ENCODE data around the gene RCCD1.

RCCD1 gene

GRCh38 chr15:90959894-90960293 lies 5.2 kb downstream of the RCCD1 start:
- no peaks in the 10 kb centered on the region for H3K27me3 ChIP-seq (ENCODE audit: control insufficient read depth, insufficient read depth, low read length)
- H3K27ac ChIP-seq: no peak overlapping the region
- H3K4me2 ChIP-seq (ENCODE audit: low read length): no peak overlapping the region
- no peak overlapping the region for H3K9ac ChIP-seq
- TF ChIP-seq, protein P1, sequence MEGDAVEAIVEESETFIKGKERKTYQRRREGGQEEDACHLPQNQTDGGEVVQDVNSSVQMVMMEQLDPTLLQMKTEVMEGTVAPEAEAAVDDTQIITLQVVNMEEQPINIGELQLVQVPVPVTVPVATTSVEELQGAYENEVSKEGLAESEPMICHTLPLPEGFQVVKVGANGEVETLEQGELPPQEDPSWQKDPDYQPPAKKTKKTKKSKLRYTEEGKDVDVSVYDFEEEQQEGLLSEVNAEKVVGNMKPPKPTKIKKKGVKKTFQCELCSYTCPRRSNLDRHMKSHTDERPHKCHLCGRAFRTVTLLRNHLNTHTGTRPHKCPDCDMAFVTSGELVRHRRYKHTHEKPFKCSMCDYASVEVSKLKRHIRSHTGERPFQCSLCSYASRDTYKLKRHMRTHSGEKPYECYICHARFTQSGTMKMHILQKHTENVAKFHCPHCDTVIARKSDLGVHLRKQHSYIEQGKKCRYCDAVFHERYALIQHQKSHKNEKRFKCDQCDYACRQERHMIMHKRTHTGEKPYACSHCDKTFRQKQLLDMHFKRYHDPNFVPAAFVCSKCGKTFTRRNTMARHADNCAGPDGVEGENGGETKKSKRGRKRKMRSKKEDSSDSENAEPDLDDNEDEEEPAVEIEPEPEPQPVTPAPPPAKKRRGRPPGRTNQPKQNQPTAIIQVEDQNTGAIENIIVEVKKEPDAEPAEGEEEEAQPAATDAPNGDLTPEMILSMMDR (IDR thresholded peaks at IDR 0.05): no peak
- H2AFZ ChIP-seq: no peak overlapping the region
- no peaks in the 10 kb centered on the region for H3K9me3 ChIP-seq (ENCODE audit: control insufficient read depth, low read length)
- no peaks in the 10 kb centered on the region for H3K79me2 ChIP-seq
- H3K36me3 ChIP-seq (ENCODE audit: control insufficient read depth, insufficient read depth, low read length): no peaks in the 10 kb centered on the region
- peaks cover 2% of the 10 kb centered on the region for H3K4me1 ChIP-seq
- no peak overlapping the region for H3K4me3 ChIP-seq (ENCODE audit: low read depth, low read length)

DNA sequence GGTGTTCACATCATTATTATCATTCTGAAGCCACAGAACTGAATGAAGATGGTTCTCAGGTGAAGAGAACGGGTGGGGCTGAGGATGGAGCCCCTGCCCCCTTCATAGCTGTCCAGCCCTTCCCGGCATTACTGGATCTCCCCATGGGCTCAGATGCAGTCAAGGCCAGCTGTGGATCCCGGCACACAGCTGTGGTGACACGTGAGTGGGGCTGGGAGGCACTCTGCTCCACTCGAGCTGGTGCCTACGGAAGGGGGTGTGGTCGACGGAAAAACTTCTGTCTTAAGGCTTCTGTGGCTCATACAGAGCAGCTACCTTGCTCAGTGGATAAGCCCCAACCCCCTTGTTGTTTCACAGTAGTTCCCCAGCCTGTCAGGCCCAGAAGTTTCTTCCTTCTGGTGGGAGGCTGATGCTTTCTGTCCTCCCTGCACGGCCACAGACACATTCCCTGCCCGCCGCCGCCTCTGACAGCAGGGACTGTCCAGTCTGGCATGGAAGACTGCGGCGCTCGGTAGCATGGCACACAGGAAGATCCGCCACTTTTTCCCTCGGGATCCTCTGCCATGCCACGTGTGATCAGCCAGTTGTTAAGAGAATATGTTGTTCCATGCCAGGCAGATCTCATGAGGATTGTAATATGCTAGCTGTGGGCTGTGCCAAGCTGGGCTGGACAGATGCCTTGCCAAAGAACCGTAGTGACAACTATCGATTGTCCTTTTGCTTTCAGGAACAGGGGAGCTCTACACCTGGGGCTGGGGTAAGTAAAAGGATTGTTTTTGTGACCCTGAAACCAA lies 5.8 kb downstream of the RCCD1 start:
- TF ChIP-seq, protein P1 (IDR thresholded peaks at IDR 0.05): no peak

DNA sequence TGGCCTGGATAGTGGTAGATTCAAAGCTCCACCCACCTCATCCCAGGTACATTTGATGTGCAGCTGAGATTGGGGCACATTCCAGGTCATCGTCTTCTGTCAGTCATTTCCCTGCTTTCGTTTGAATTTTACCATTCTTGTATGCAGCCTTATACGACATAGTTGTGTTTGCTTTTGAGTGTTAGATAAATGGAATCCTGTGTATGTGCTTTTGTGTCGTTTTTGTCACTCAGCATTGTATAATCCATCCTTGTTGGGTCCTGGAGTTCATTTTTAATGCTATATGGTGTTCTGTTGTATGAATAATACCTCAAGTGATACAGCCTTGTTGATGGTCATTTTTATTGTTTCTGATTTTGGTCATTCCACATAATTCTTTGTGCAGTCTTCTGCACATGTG lies 7.3 kb downstream of the RCCD1 start:
- Histone ChIP-seq H3K4me2 (ENCODE audit: low read length) (no peak overlapping the region), H3K79me2 (no peaks in the 10 kb centered on the region), H3K9me3 (ENCODE audit: control insufficient read depth, low read length) (no peaks in the 10 kb centered on the region), H3K4me3 (ENCODE audit: low read depth, low read length) (no peak overlapping the region), H3K9ac (no peak overlapping the region), H3K36me3 (ENCODE audit: control insufficient read depth, insufficient read depth, low read length) (no peaks in the 10 kb centered on the region), H3K27me3 (ENCODE audit: control insufficient read depth, insufficient read depth, low read length) (no peaks in the 10 kb centered on the region), H3K27ac (no peak overlapping the region), H3K4me1 (peaks cover 2% of the 10 kb centered on the region), H2AFZ (no peak overlapping the region)
- TF ChIP-seq, protein P1 (IDR thresholded peaks at IDR 0.05): no peak

More for the DNA sequence above, 5.8 kb downstream of the RCCD1 start:
- Histone ChIP-seq H3K4me1 (peaks cover 2% of the 10 kb centered on the region), H3K9me3 (ENCODE audit: control insufficient read depth, low read length) (no peaks in the 10 kb centered on the region), H2AFZ (no peak overlapping the region), H3K9ac (no peak overlapping the region), H3K4me3 (ENCODE audit: low read depth, low read length) (no peak overlapping the region), H3K79me2 (no peaks in the 10 kb centered on the region), H3K4me2 (ENCODE audit: low read length) (no peak overlapping the region), H3K27ac (no peak overlapping the region), H3K27me3 (ENCODE audit: control insufficient read depth, insufficient read depth, low read length) (no peaks in the 10 kb centered on the region), H3K36me3 (ENCODE audit: control insufficient read depth, insufficient read depth, low read length) (no peaks in the 10 kb centered on the region)

DNA sequence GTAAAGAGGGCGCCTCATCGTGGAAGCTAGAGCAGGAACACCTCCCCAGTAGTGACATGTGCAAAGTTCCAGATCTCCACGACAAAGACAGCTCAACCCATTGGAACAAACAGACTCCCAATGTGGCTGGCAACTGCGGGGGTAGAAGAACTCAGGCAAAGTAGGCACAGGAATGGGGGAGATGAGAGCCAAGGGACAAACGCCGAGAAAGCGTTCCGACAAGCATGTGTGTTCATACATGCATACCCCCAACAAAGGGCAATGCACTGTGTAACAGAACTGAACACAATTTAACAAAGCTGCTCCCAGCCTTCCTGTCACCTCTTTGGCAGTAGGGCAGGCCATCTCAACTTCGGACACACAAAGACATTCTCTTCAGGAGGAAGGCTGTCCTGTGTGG lies 11.6 kb downstream of the RCCD1 start:
- no peaks in the 10 kb centered on the region for H3K27me3 ChIP-seq (ENCODE audit: control insufficient read depth, insufficient read depth, low read length)
- H3K36me3 ChIP-seq (ENCODE audit: control insufficient read depth, insufficient read depth, low read length): no peaks in the 10 kb centered on the region
- TF ChIP-seq, protein P1 (IDR thresholded peaks at IDR 0.05): no peak
- no peak overlapping the region for H2AFZ ChIP-seq
- H3K4me2 ChIP-seq (ENCODE audit: low read length): no peak overlapping the region
- H3K79me2 ChIP-seq: no peaks in the 10 kb centered on the region
- H3K4me1 ChIP-seq: no peaks in the 10 kb centered on the region
- no peaks in the 10 kb centered on the region for H3K9me3 ChIP-seq (ENCODE audit: control insufficient read depth, low read length)
- no peak overlapping the region for H3K4me3 ChIP-seq (ENCODE audit: low read depth, low read length)
- H3K9ac ChIP-seq: no peak overlapping the region
- H3K27ac ChIP-seq: no peak overlapping the region

- Histone ChIP-seq H3K36me3 (ENCODE audit: control insufficient read depth, insufficient read depth, low read length) (no peaks in the 10 kb centered on the region), H2AFZ (no peak overlapping the region), H3K4me2 (ENCODE audit: low read length) (no peak overlapping the region), H3K79me2 (no peaks in the 10 kb centered on the region), H3K27me3 (ENCODE audit: control insufficient read depth, insufficient read depth, low read length) (no peaks in the 10 kb centered on the region), H3K4me3 (ENCODE audit: low read depth, low read length) (no peak overlapping the region), H3K9ac (no peak overlapping the region), H3K9me3 (ENCODE audit: control insufficient read depth, low read length) (no peaks in the 10 kb centered on the region), H3K4me1 (no peaks in the 10 kb centered on the region), H3K27ac (no peak overlapping the region)
- TF ChIP-seq, protein P1 (IDR thresholded peaks at IDR 0.05): no peak
Observed at GRCh38 chr15:90967206-90967605, 12.5 kb downstream of the RCCD1 start.

Data from parathyroid adenoma (tissue), 2 donors.